Testis (tissue), 3 donors: ENCODE data around the gene GNL2. TPM values are rescaled to one million over a fixed set of nuclear protein-coding genes. Genes with fewer than 3 reads are reported as not detected.

Source experiments
- DNase-seq: peaks from one replicate; pipeline ENCODE4 v3.0.0-alpha.2; 2019
- H3K27ac ChIP-seq, 2 donors: fragments of 200-600 bp; sonication (generic); one replicate each; pipeline ENCODE4 v1.5.1; 2019
- H3K27me3 ChIP-seq: fragments of 200-600 bp; sonication (generic); one replicate; pipeline ENCODE4 v1.5.1; 2019
- H3K36me3 ChIP-seq: fragments of 200-600 bp; sonication (generic); one replicate; pipeline ENCODE4 v1.5.1; 2017; ENCODE audit warnings: low read depth; ENCODE audit errors: missing control alignments
- H3K4me1 ChIP-seq: fragments of 200-600 bp; sonication (generic); one replicate; pipeline ENCODE4 v1.5.1; 2019
- H3K4me3 ChIP-seq, 2 donors: fragments of 200-600 bp; sonication (generic); one replicate each; pipeline ENCODE4 v1.5.1; 2017 to 2019
- H3K9me3 ChIP-seq: fragments of 200-600 bp; sonication (generic); one replicate; pipeline ENCODE4 v1.5.1; 2017
- CTCF ChIP-seq, 3 experiments: fragments of 450-650 bp in 2 of 3; fragments of 200-600 bp in 1 of 3; sonication (generic) in 1 of 3; IDR thresholded peaks; one replicate each; pipeline ENCODE4 v1.5.1; 2016 to 2019; ENCODE audit warnings: antibody characterized with exemption in 3 of 3, mild to moderate bottlenecking in 2 of 3, moderate library complexity in 1 of 3
- POLR2A ChIP-seq: fragments of 450-650 bp; IDR thresholded peaks from one replicate; pipeline ENCODE4 v1.6.1; 2017; ENCODE audit warnings: antibody characterized with exemption, mild to moderate bottlenecking, moderate library complexity
- whole genome bisulfite sequencing, 2 donors: methylation state at CpG; one replicate each; pipeline ENCODE4 v1.1.5; 2018; 5-methylcytosine and 5-hydroxymethylcytosine counted together
- intact Hi-C: fragments of 100-400 bp; cut with DNase I; formaldehyde crosslinking; loops from one replicate; pipeline ENCODE4 v1.15.1; 2023; ENCODE audit warnings: low total_unique reads
- polyA plus RNA-seq: library from polyadenylated mRNA; stranded (reverse); fragments of 350-450 nt; fragmentation: Illumina TruSeq; extraction: RNeasy Lipid Tissue Mini Kit (QIAGEN cat#74804); gene quantifications from one replicate; pipeline ENCODE4 v1.2.3, GENCODE V29; 2014; ENCODE audit warnings: low read depth, low replicate concordance; ENCODE audit not compliant: insufficient read depth
- total RNA-seq, 2 donors: library from RNA; depleted of rRNA; stranded (reverse); fragments of >200 nt; gene quantifications; one replicate each; pipeline ENCODE4 v1.2.3, GENCODE V29; 2016

GNL2 gene
- total and polyA plus RNA-seq, 3 donors from 2014 or later, result 34.4 to 78.7 (median 57.4) TPM

- 69 to 76% methylated on average over 4 of the region's 4 CpGs for WGBS, 2 donors
- no peaks in the 10 kb centered on the region for H3K27me3 ChIP-seq
- no peak for DNase-seq
- H3K27ac ChIP-seq, result no peak overlapping the region
- H3K4me1 ChIP-seq, result no peaks in the 10 kb centered on the region
- no peaks in the 10 kb centered on the region for H3K9me3 ChIP-seq
- H3K4me3 ChIP-seq, result no peak overlapping the region
- no peaks in the 10 kb centered on the region for H3K36me3 ChIP-seq
- intact Hi-C loops, result no loop called here
- TF ChIP-seq CTCF (IDR thresholded peaks at IDR 0.05) (no peak), POLR2A (no peak)
These were observed 16.4 kb upstream of the GNL2 start for GRCh38 chr1:37612186-37612585.

- Histone ChIP-seq H3K27ac (no peak overlapping the region), H3K4me3 (no peak overlapping the region), H3K4me1 (peaks cover 3% of the 10 kb centered on the region), H3K36me3 (no peaks in the 10 kb centered on the region), H3K9me3 (no peaks in the 10 kb centered on the region), H3K27me3 (no peaks in the 10 kb centered on the region)
- intact Hi-C loops, result no loop called here
- no peak for TF ChIP-seq CTCF (IDR thresholded peaks at IDR 0.05)
- TF ChIP-seq POLR2A, result no peak
- 87 to 91% methylated on average over 2 of the region's 2 CpGs for WGBS, 2 donors
- DNase-seq, result no peak
These were observed 14.3 kb upstream of the GNL2 start for GRCh38 chr1:37609994-37610393.

GRCh38 chr1:37609002-37609401, 13.3 kb upstream of the GNL2 start:
- H3K9me3 ChIP-seq, result no peaks in the 10 kb centered on the region
- no peak for DNase-seq
- 41 to 48% methylated on average over 2 of the region's 2 CpGs for WGBS, 2 donors
- no peak for TF ChIP-seq CTCF (IDR thresholded peaks at IDR 0.05)
- TF ChIP-seq POLR2A, result no peak
- peaks cover 3% of the 10 kb centered on the region for H3K4me1 ChIP-seq
- no peaks in the 10 kb centered on the region for H3K27me3 ChIP-seq
- H3K27ac ChIP-seq, result no peak overlapping the region
- no peaks in the 10 kb centered on the region for H3K36me3 ChIP-seq
- no peak overlapping the region for H3K4me3 ChIP-seq
- intact Hi-C loops, result no loop called here

- Histone ChIP-seq H3K27me3 (no peaks in the 10 kb centered on the region), H3K4me3 (no peak overlapping the region), H3K27ac (no peak overlapping the region), H3K36me3 (no peaks in the 10 kb centered on the region), H3K9me3 (no peaks in the 10 kb centered on the region), H3K4me1 (peaks cover 9% of the 10 kb centered on the region)
- TF ChIP-seq CTCF (IDR thresholded peaks at IDR 0.05), result no peak
- no peak for TF ChIP-seq POLR2A
- no peak for DNase-seq
- 83 to 91% methylated on average over 14 to 15 of the region's 15 CpGs for WGBS, 2 donors
- intact Hi-C loops, result no loop called here
These were observed 10.9 kb upstream of the GNL2 start for GRCh38 chr1:37606481-37607263.
